ENCODE measurements around the gene TMEM19.
A peak's percentile ranks its signal among the peaks of the same experiment; 100 is the strongest.

Gene TMEM19

DNA sequence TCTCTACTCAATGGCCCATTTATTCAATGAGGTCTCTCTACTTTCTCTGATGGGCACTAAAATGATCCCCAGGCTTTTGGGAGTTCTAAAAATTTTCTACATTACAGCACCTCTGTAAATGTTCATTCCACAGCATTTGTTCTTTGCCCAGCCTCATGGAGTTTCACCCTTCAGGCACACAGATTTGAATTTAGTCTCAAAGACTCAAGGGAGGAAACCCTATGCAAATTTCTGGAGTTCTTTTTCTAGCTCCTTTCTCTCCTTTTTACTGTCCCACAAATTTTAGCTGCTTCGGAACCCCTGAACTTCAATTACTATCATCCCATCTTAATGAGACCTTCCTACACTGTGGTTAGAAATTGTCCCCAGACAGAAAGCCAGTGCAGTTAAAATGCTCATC is 51.3 kb downstream of the TMEM19 start:
- no peaks in the 10 kb centered on the region for H3K9me3 Mint-ChIP-seq
- no peaks in the 10 kb centered on the region for H3K4me1 Mint-ChIP-seq
- no peaks in the 10 kb centered on the region for H3K27me3 Mint-ChIP-seq (ENCODE audit: low read depth)
- H3K36me3 Mint-ChIP-seq (ENCODE audit: low read depth), result no peaks in the 10 kb centered on the region
- no peak overlapping the region for H3K4me3 Mint-ChIP-seq
- H3K27ac Mint-ChIP-seq, result no peak overlapping the region
- TF ChIP-seq, protein P1, sequence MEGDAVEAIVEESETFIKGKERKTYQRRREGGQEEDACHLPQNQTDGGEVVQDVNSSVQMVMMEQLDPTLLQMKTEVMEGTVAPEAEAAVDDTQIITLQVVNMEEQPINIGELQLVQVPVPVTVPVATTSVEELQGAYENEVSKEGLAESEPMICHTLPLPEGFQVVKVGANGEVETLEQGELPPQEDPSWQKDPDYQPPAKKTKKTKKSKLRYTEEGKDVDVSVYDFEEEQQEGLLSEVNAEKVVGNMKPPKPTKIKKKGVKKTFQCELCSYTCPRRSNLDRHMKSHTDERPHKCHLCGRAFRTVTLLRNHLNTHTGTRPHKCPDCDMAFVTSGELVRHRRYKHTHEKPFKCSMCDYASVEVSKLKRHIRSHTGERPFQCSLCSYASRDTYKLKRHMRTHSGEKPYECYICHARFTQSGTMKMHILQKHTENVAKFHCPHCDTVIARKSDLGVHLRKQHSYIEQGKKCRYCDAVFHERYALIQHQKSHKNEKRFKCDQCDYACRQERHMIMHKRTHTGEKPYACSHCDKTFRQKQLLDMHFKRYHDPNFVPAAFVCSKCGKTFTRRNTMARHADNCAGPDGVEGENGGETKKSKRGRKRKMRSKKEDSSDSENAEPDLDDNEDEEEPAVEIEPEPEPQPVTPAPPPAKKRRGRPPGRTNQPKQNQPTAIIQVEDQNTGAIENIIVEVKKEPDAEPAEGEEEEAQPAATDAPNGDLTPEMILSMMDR (IDR thresholded peaks at IDR 0.05; ENCODE audit: unreplicated experiment in 3 of 3), result no peak

DNA sequence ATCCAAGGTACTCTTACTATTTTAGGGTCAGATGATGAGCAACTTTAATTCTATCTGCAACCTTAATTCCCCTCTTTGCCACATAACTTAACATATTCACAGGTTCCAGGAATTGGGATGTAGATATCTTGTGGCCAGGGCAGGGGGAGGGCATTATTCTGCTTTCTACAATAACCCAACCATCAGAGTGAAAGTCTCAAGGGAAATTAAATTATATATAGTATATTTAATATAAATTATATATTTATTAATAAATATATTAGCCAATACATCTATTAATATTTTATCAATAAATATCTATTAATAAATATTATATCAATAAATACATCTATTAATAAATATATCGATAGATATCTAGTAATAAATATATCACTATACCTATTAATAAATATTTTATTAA is 57.1 kb downstream of the TMEM19 start:
- Mint-ChIP-seq H3K27me3 (ENCODE audit: low read depth) (peaks cover 3% of the 10 kb centered on the region), H3K4me1 (no peaks in the 10 kb centered on the region), H3K36me3 (ENCODE audit: low read depth) (no peaks in the 10 kb centered on the region), H3K9me3 (no peaks in the 10 kb centered on the region), H3K4me3 (no peak overlapping the region), H3K27ac (no peak overlapping the region)
- TF ChIP-seq, protein P1 (IDR thresholded peaks at IDR 0.05; ENCODE audit: unreplicated experiment in 3 of 3), result no peak

DNA sequence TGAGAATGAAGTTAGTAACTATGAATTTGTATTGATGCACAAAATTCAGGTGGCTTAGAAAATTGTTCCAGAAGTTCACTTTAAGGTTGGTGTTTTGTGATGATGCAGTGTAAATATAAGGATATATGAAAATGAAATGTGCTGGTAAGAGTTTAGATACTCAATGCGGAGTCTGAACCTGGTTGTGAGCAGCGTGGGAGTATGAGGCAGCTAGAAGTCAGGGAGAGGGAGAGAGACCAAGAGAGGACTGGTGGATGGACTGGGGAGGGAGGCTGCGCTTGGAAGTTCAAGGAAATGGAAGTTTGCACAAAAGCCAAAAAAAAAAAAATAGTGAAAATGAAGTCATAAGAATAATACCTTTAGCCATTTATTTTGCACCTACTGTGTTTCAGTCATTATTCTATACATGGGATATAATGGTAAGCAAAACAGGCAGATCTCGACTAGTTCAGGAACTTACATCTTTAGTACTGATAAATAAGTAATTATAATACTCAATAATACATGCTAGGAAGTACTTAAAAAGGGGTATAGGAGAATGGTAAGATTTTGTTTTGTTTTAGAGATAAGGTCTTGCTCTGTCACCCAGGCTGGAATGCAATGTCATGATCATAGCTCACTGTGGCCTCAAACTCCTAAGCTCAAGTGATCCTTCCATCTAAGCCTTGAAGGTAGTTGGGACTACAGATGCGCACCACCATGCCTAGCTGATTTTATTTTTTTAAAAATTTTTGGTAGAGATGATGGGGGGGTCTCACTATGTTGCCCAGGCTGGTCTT is 58.8 kb downstream of the TMEM19 start:
- H3K27me3 Mint-ChIP-seq (ENCODE audit: low read depth), result peaks cover 15% of the 10 kb centered on the region
- no peak overlapping the region for H3K27ac Mint-ChIP-seq
- H3K36me3 Mint-ChIP-seq (ENCODE audit: low read depth), result no peaks in the 10 kb centered on the region
- no peaks in the 10 kb centered on the region for H3K4me1 Mint-ChIP-seq
- no peaks in the 10 kb centered on the region for H3K9me3 Mint-ChIP-seq
- TF ChIP-seq, protein P1 (IDR thresholded peaks at IDR 0.05; ENCODE audit: unreplicated experiment in 3 of 3), result no peak
- no peak overlapping the region for H3K4me3 Mint-ChIP-seq

DNA sequence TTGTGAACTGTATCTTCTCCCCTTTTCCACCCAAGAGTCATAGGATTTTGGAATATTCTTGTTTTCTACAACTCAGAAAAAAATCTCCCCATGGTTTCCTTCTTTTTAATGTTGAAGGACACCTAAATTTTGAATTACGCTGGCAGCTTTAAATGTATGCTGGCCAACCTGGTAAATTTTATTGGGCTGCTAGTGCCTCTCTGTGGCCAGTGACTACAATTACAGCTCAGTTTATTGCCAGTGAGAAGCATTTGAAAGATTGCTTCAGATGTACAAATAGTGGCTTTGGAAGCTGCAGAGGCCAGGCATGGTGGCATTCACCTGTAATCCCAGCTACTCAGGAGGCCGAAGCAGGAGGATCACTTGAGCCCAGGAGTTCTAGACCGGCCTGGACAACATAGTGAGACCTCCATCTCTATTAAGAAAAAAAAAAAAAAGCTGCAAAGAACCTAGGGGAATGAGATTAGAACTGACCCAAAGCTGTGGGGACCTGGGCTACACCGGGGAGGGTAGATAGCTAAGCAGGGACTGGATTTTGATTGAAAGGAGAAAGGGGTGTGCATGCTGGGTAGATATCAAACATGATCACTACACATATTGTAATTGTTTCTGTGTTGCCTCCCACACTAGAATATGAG is 61.2 kb downstream of the TMEM19 start:
- Mint-ChIP-seq H3K27ac (no peak overlapping the region), H3K4me3 (no peak overlapping the region), H3K36me3 (ENCODE audit: low read depth) (no peaks in the 10 kb centered on the region), H3K9me3 (no peaks in the 10 kb centered on the region), H3K4me1 (no peaks in the 10 kb centered on the region), H3K27me3 (ENCODE audit: low read depth) (peaks cover 28% of the 10 kb centered on the region)
- TF ChIP-seq, protein P1 (IDR thresholded peaks at IDR 0.05; ENCODE audit: unreplicated experiment in 3 of 3), result peak; percentile 51 to 74 (median 65)

DNA sequence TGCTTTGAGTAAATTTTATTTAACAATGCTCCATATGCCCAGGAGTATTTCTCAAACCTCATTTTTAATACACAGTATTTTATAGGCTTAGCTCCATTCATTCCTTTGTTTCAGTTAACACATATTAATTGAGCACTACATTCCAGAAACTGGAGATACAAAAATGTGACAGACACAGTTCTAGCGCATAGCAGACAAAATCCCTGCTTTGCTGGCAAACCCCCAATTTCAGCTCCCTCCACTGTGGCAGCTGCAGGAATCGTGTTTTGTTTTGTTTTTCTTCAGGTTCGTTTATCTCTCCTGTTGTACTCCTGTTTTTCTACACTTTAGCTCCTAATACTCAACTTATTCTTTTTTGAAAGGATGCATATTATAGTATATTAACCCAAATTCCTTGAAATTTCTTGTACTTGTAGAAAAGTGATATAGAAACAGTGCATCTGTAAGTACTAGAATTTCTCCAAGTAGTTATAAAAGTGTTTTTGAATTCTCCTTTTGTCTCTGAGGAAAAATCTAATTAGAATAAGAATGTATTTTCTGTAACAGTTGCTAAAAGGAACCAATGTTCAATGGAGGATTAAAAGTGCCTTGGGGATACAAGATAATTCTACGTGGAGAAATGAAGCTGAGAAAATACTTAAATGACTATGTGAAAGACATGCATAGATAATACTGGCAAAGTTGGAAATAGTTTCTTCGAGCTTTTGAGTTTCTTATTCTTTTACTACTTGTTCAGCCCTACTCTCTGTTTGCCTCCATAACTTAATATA is 62.4 kb downstream of the TMEM19 start:
- no peak overlapping the region for H3K4me3 Mint-ChIP-seq
- H3K4me1 Mint-ChIP-seq, result no peaks in the 10 kb centered on the region
- no peaks in the 10 kb centered on the region for H3K9me3 Mint-ChIP-seq
- TF ChIP-seq, protein P1 (IDR thresholded peaks at IDR 0.05; ENCODE audit: unreplicated experiment in 3 of 3), result no peak
- H3K27ac Mint-ChIP-seq, result no peak overlapping the region
- H3K27me3 Mint-ChIP-seq (ENCODE audit: low read depth), result peaks cover 28% of the 10 kb centered on the region
- no peaks in the 10 kb centered on the region for H3K36me3 Mint-ChIP-seq (ENCODE audit: low read depth)
